GM10248 (cell line): Measurements from ENCODE around the gene IL3.

Source experiments
- CTCF ChIA-PET: fragments of 300-600 bp; sonication (Branson Sonifier 250); formaldehyde crosslinking; extraction: SDS; loops from one replicate; lab custom pipeline; 2021; ENCODE audit warnings: antibody characterized with exemption; lab: Yijun Ruan, JAX
- POLR2A ChIA-PET: fragments of 350-650 bp; sonication (Branson Sonifier 250); formaldehyde crosslinking; extraction: SDS; loops from one replicate; lab custom pipeline; 2020; ENCODE audit warnings: antibody characterized with exemption; lab: Yijun Ruan, JAX
- DNase-seq: peaks from one replicate; pipeline ENCODE4 v3.0.0; 2012; ENCODE audit errors: extremely low spot score
- CTCF ChIP-seq: IDR thresholded peaks from 2 replicates; pipeline ENCODE4 v1.5.1; 2012; ENCODE audit warnings: mild to moderate bottlenecking, low read depth; ENCODE audit errors: extremely low read depth, missing control alignments, control extremely low read depth

Gene IL3

GRCh38 chr5:132093271-132093670 is 32.8 kb downstream of the IL3 start:
- ChIA-PET CTCF (interaction anchor here (1.1 to 3.8 kb wide), 12 partner anchors 8 to 327 kb away, joined by 3 to 14 read pairs (median 4); no protein-coding TSS in a partner anchor), POLR2A (no interaction called here)
- no peak for DNase-seq
- TF ChIP-seq CTCF = no peak

- TF ChIP-seq CTCF = no peak
- CTCF ChIA-PET = interaction anchor here (0.7 to 3.8 kb wide), 14 partner anchors 9 to 408 kb away, joined by 3 to 14 read pairs (median 4); no protein-coding TSS in a partner anchor
- POLR2A ChIA-PET = no interaction called here
- DNase-seq = no peak
These were observed 34.1 kb downstream of the IL3 start for GRCh38 chr5:132094393-132095076.

GRCh38 chr5:132095077-132095410 is 34.6 kb downstream of the IL3 start:
- TF ChIP-seq CTCF = no peak
- POLR2A ChIA-PET = no interaction called here
- CTCF ChIA-PET = interaction anchor here (0.7 to 3.8 kb wide), 13 partner anchors 10 to 407 kb away, joined by 3 to 14 read pairs (median 3); no protein-coding TSS in a partner anchor
- DNase-seq = no peak

GRCh38 chr5:132095424-132095972 is 35.0 kb downstream of the IL3 start:
- CTCF ChIA-PET = interaction anchor here (0.7 to 3.8 kb wide), 9 partner anchors 10 to 407 kb away, joined by 3 to 14 read pairs (median 4); no protein-coding TSS in a partner anchor
- DNase-seq = no peak
- POLR2A ChIA-PET = no interaction called here
- TF ChIP-seq CTCF = no peak

- ChIA-PET POLR2A (no interaction called here), CTCF (interaction anchor here (1.0 to 3.8 kb wide), 8 partner anchors 9 to 84 kb away, joined by 3 to 10 read pairs (median 4); no protein-coding TSS in a partner anchor)
- TF ChIP-seq CTCF = no peak
- DNase-seq = no peak
These were observed 36.4 kb downstream of the IL3 start for GRCh38 chr5:132096904-132097303.

GRCh38 chr5:132098151-132098594 is 37.7 kb downstream of the IL3 start:
- ChIA-PET POLR2A (no interaction called here), CTCF (interaction anchor here (1.1 to 2.8 kb wide), 4 partner anchors 10 to 35 kb away, joined by 3 to 9 read pairs (median 6); no protein-coding TSS in a partner anchor)
- no peak for DNase-seq
- TF ChIP-seq CTCF = no peak
